H1 (cell line): ENCODE data around the gene IL10RA. TPM values are rescaled to one million over a fixed set of nuclear protein-coding genes. Genes with fewer than 3 reads are reported as not detected.

Experiments used
- CTCF ChIA-PET: fragments of 300-600 bp; sonication (Branson Sonifier 250); formaldehyde crosslinking; loops from one replicate; lab custom pipeline; 2021; ENCODE audit not compliant: partially characterized antibody; lab: Charles Lee
- POLR2A ChIA-PET: fragments of 300-600 bp; sonication (Branson Sonifier 250); formaldehyde crosslinking; loops from one replicate; lab custom pipeline; 2021; ENCODE audit warnings: inconsistent platforms; ENCODE audit not compliant: partially characterized antibody; lab: Charles Lee
- DNase-seq, 2 experiments: peaks; one replicate each; pipeline versions ENCODE4 v3.0.0 to v3.0.0-alpha.2; 2010 to 2022; ENCODE audit warnings: low spot score in 2 of 2, low read depth in 1 of 2, mixed read lengths in 1 of 2
- FAIRE-seq: peaks from 2 replicates; lab custom pipeline; 2011; peaks lifted over from hg19 to GRCh38; lab: Jason Lieb, UNC
- H2AFZ ChIP-seq: 2 replicates; pipeline ENCODE4 v1.8.1; 2012; ENCODE audit warnings: low read length, inconsistent platforms
- H2AK5ac ChIP-seq: 2 replicates; pipeline ENCODE4 v1.6.1; 2013; ENCODE audit warnings: low read depth, low read length
- H2BK120ac ChIP-seq: replicated peaks from 2 replicates; pipeline ENCODE3; 2013; ENCODE audit warnings: low read depth, low read length, inconsistent platforms
- H2BK12ac ChIP-seq: 2 replicates; pipeline ENCODE4 v1.6.1; 2013; ENCODE audit warnings: low read depth, low read length
- H2BK15ac ChIP-seq: 2 replicates; pipeline ENCODE4 v1.6.1; 2013; ENCODE audit warnings: low read length
- H2BK20ac ChIP-seq: 2 replicates; pipeline ENCODE4 v1.6.1; 2013; ENCODE audit warnings: low read length
- H2BK5ac ChIP-seq: 2 replicates; pipeline ENCODE4 v1.6.1; 2013; ENCODE audit warnings: low read depth, low read length
- H3K14ac ChIP-seq: 2 replicates; pipeline ENCODE4 v1.6.1; 2013; ENCODE audit warnings: inconsistent platforms; ENCODE audit not compliant: insufficient read length
- H3K18ac ChIP-seq: 2 replicates; pipeline ENCODE4 v1.6.1; 2013; ENCODE audit warnings: low read length; ENCODE audit errors: extremely low read depth
- H3K23ac ChIP-seq: 2 replicates; pipeline ENCODE4 v1.6.1; 2013; ENCODE audit warnings: inconsistent platforms; ENCODE audit not compliant: insufficient read length
- H3K23me2 ChIP-seq: 2 replicates; pipeline ENCODE4 v1.6.1; 2013; ENCODE audit warnings: low read depth, low read length
- H3K27ac ChIP-seq: 2 replicates; pipeline ENCODE4 v1.6.1; 2011; ENCODE audit warnings: low read depth, low read length, inconsistent platforms
- H3K27me3 ChIP-seq, 4 experiments: replicated peaks in 1 of 4; 1 replicate in 1 of 4; 2 replicates in 3 of 4; pipeline versions ENCODE4 v1.6.1 to v1.8.1; 2011 to 2013; ENCODE audit warnings: low read length in 3 of 4, mild to moderate bottlenecking in 3 of 4, inconsistent platforms in 2 of 4, mixed read lengths in 2 of 4, moderate library complexity in 1 of 4; ENCODE audit not compliant: control insufficient read depth in 3 of 4, insufficient read depth in 3 of 4; ENCODE audit errors: extremely low read depth in 1 of 4
- H3K36me3 ChIP-seq, 4 experiments: 2 replicates each; pipeline versions ENCODE4 v1.6.1 to v1.8.1; 2011 to 2013; ENCODE audit warnings: mild to moderate bottlenecking in 4 of 4, low read length in 3 of 4, moderate library complexity in 2 of 4, control low read depth in 1 of 4, inconsistent platforms in 1 of 4; ENCODE audit not compliant: insufficient read depth in 4 of 4, control insufficient read depth in 2 of 4
- H3K4ac ChIP-seq: replicated peaks from 2 replicates; pipeline ENCODE3; 2013; ENCODE audit warnings: low read length, low read depth, mixed read lengths, inconsistent platforms; ENCODE audit not compliant: insufficient read length
- H3K4me1 ChIP-seq, 4 experiments: replicated peaks in 1 of 4; 1 replicate in 1 of 4; 2 replicates in 3 of 4; pipeline versions ENCODE4 v1.6.1 to v1.8.1; 2011 to 2013; ENCODE audit warnings: low read length in 3 of 4, inconsistent platforms in 2 of 4, mixed read lengths in 1 of 4; ENCODE audit not compliant: insufficient read depth in 4 of 4, control insufficient read depth in 3 of 4
- H3K4me2 ChIP-seq, 2 experiments: 2 replicates each; pipeline versions ENCODE4 v1.6.1 to v1.8.1; 2011 to 2013; ENCODE audit warnings: low read depth in 2 of 2, low read length in 2 of 2, control low read depth in 1 of 2, inconsistent platforms in 1 of 2, mild to moderate bottlenecking in 1 of 2; ENCODE audit not compliant: insufficient read depth in 1 of 2
- H3K4me3 ChIP-seq, 4 experiments: fragments of 200-600, 300-600 bp in 1 of 4; sonication (generic), shearing (Covaris generic), sonication (Bioruptor Twin) in 1 of 4; 2 replicates each; pipeline versions ENCODE4 v1.5.1 to v1.8.1; 2011 to 2016; ENCODE audit warnings: low read length in 4 of 4, low read depth in 3 of 4, control low read depth in 2 of 4, inconsistent platforms in 2 of 4, mild to moderate bottlenecking in 2 of 4, mixed read lengths in 1 of 4, moderate library complexity in 1 of 4; ENCODE audit not compliant: insufficient read depth in 2 of 4; ENCODE audit errors: extremely low read depth in 1 of 4
- H3K56ac ChIP-seq: replicated peaks from 2 replicates; pipeline ENCODE3; 2013; ENCODE audit warnings: low read depth, mild to moderate bottlenecking, mixed read lengths, low read length, inconsistent platforms; ENCODE audit not compliant: insufficient read length
- H3K79me1 ChIP-seq: 2 replicates; pipeline ENCODE4 v1.6.1; 2013; ENCODE audit warnings: low read depth, low read length, control low read depth
- H3K79me2 ChIP-seq, 2 experiments: 2 replicates each; pipeline versions ENCODE4 v1.6.1 to v1.8.1; 2012 to 2013; ENCODE audit warnings: low read length in 2 of 2, mild to moderate bottlenecking in 2 of 2, inconsistent platforms in 1 of 2; ENCODE audit not compliant: insufficient read depth in 2 of 2, control insufficient read depth in 1 of 2
- H3K9ac ChIP-seq, 4 experiments: replicated peaks in 1 of 4; 1 replicate in 1 of 4; 2 replicates in 3 of 4; pipeline versions ENCODE4 v1.6.1 to v1.8.1; 2011 to 2013; ENCODE audit warnings: low read depth in 3 of 4, low read length in 3 of 4, control low read depth in 2 of 4, mild to moderate bottlenecking in 2 of 4, moderate library complexity in 2 of 4, inconsistent platforms in 1 of 4; ENCODE audit errors: extremely low read depth in 1 of 4
- H3K9me3 ChIP-seq, 2 experiments: 2 replicates each; pipeline versions ENCODE4 v1.6.1 to v1.8.1; 2012 to 2013; ENCODE audit warnings: mild to moderate bottlenecking in 2 of 2, moderate library complexity in 2 of 2, control low read depth in 1 of 2, inconsistent platforms in 1 of 2, low read depth in 1 of 2, low read length in 1 of 2, mixed read lengths in 1 of 2; ENCODE audit not compliant: insufficient read depth in 2 of 2
- H4K20me1 ChIP-seq, 2 experiments: replicated peaks in 1 of 2; 2 replicates each; pipeline versions ENCODE3 to v1.8.1; 2011 to 2013; ENCODE audit warnings: inconsistent platforms in 2 of 2, low read length in 2 of 2, mild to moderate bottlenecking in 1 of 2; ENCODE audit not compliant: insufficient read depth in 2 of 2, control insufficient read depth in 1 of 2
- H4K5ac ChIP-seq: 2 replicates; pipeline ENCODE4 v1.6.1; 2013; ENCODE audit warnings: low read length, low read depth, mixed read lengths, inconsistent platforms; ENCODE audit not compliant: insufficient read length
- H4K8ac ChIP-seq: 2 replicates; pipeline ENCODE4 v1.8.0; 2013; ENCODE audit warnings: mild to moderate bottlenecking, moderate library complexity, low read length, inconsistent platforms; ENCODE audit not compliant: insufficient read depth; ENCODE audit errors: extremely low read depth
- H4K91ac ChIP-seq: replicated peaks from 2 replicates; pipeline ENCODE3; 2013; ENCODE audit warnings: low read length, mixed read lengths, inconsistent platforms; ENCODE audit not compliant: insufficient read length
- TAF1 ChIP-seq: IDR thresholded peaks from 2 replicates; pipeline ENCODE4 v1.6.1; 2011; ENCODE audit warnings: mild to moderate bottlenecking, low read depth, low read length
- WGBS, 2 experiments: shearing (Covaris generic) in 1 of 2; methylation state at CpG; one replicate each; pipeline versions ENCODE4 v1.1.6 to v1.1.7; 2013 to 2015; ENCODE audit warnings: low lambda C conversion rate in 2 of 2, mixed read lengths in 2 of 2, inconsistent platforms in 1 of 2, low coverage in 1 of 2, missing lambda C conversion rate in 1 of 2; ENCODE audit not compliant: insufficient replicate concordance in 2 of 2, insufficient coverage in 1 of 2, insufficient read length in 1 of 2; ENCODE audit errors: extremely low coverage in 1 of 2, missing lambda C conversion rate in 1 of 2; 5-methylcytosine and 5-hydroxymethylcytosine counted together
- polyA plus RNA-seq, 7 experiments: library from polyadenylated mRNA; depleted of rRNA in 3 of 7; stranded (reverse) in 5 of 7; unstranded in 2 of 7; fragments of >200 nt in 5 of 7; fragments of 200-250 nt in 2 of 7; gene quantifications; 1 replicate in 5 of 7; 2 replicates in 1 of 7; 4 replicates in 1 of 7; pipeline versions ENCODE4 v1.2.1 to v1.2.3, GENCODE V29; 2011 to 2013; ENCODE audit warnings: missing spikeins in 2 of 7, mixed read lengths in 2 of 7
- total RNA-seq: library from RNA; stranded (reverse); fragmentation: NEBNext Ultra II Directional; extraction: Animal tissue kit (Norgen Biotek cat#: 25700); gene quantifications from 2 replicates; pipeline ENCODE4 v1.2.1, GENCODE V29; 2021

IL10RA gene
- total and polyA plus RNA-seq, 2 of the 8 experiments (the other 6 are each of a cell fraction or from before 2014, with no cell fraction given) = 0.05 to 0.11 TPM

DNA sequence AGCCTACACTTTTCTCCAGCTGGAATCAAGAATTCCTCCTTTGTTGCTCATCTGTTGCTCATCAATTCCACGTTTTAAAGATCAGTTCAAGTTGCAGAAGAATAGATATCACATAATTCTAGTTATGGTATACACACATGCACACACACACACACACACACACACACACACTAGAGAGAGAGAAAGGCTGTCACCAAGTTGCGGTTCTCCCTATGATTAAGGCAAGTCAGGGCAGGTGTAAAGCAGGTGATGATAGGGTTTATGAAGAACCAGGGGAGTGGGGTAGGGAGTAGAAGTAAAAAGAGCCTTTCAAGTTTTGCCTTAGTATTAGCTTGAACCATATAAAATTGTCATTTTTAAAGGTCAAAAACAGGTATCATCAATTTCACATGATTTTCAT lies 59.0 kb downstream of the IL10RA start:
- Histone ChIP-seq H4K20me1 (no peaks in the 10 kb centered on the region), H3K4ac (no peak overlapping the region), H3K18ac (no peak overlapping the region), H3K9ac (no peak overlapping the region), H3K4me3 (no peak overlapping the region), H4K8ac (no peak overlapping the region), H3K23ac (no peak overlapping the region), H2AFZ (no peak overlapping the region), H2BK12ac (no peak overlapping the region), H3K79me2 (no peaks in the 10 kb centered on the region), H2BK120ac (no peak overlapping the region), H3K36me3 (no peaks in the 10 kb centered on the region), H2BK5ac (no peak overlapping the region), H3K9me3 (no peaks in the 10 kb centered on the region), H3K4me2 (no peak overlapping the region), H2BK20ac (no peak overlapping the region), H3K23me2 (no peaks in the 10 kb centered on the region), H3K4me1 (no peaks in the 10 kb centered on the region), H3K27ac (no peak overlapping the region), H3K79me1 (no peaks in the 10 kb centered on the region), H3K14ac (no peak overlapping the region), H3K56ac (no peak overlapping the region), H4K91ac (no peak overlapping the region), H2BK15ac (no peak overlapping the region), H3K27me3 (no peaks in the 10 kb centered on the region), H4K5ac (no peak overlapping the region), H2AK5ac (no peak overlapping the region)
- CTCF ChIA-PET = interaction anchor here (1.5 to 1.8 kb wide), 2 partner anchors 98 to 203 kb away, joined by 4 to 9 read pairs; no protein-coding TSS in a partner anchor
- DNase-seq = no peak
- no peak for TF ChIP-seq TAF1
- no peak for FAIRE-seq
- POLR2A ChIA-PET = no interaction called here
- WGBS, 2 experiments = 88% methylated on average over 2 of the region's 2 CpGs; no CpG with 5 or more reads in 1 of the 2 experiments
